Measurements from ENCODE around the gene KCNQ1OT1.

The KCNQ1OT1 gene

GRCh38 chr11:2583605-2583958, 116.2 kb downstream of the KCNQ1OT1 start:
- H3K4me2 ChIP-seq (ENCODE audit: low read depth, low read length) = no peak overlapping the region
- no peak overlapping the region for H3K9ac ChIP-seq (ENCODE audit: low read length)
- H3K27ac ChIP-seq (ENCODE audit: low read length) = no peak overlapping the region

GRCh38 chr11:2582946-2583604, 116.7 kb downstream of the KCNQ1OT1 start:
- DNase-seq = no peak
- Histone ChIP-seq H3K4me1 (ENCODE audit: low read length) (no peaks in the 10 kb centered on the region), H2AFZ (ENCODE audit: low read length) (no peak overlapping the region), H3K36me3 (replicated peaks; ENCODE audit: insufficient read depth, low read length) (no peaks in the 10 kb centered on the region), H3F3A (ENCODE audit: insufficient read depth, low read length) (no peaks in the 10 kb centered on the region), H3K79me2 (ENCODE audit: low read length) (no peaks in the 10 kb centered on the region), H3K4me3 (ENCODE audit: low read length) (no peak overlapping the region), H3K27me3 (replicated peaks; ENCODE audit: insufficient read depth, low read length) (no peaks in the 10 kb centered on the region), H3K9me3 (replicated peaks; ENCODE audit: insufficient read depth, low read length) (no peaks in the 10 kb centered on the region), H3K4me2 (ENCODE audit: low read depth, low read length) (no peak overlapping the region), H3K27ac (ENCODE audit: low read length) (no peak overlapping the region), H3K9me2 (replicated peaks; ENCODE audit: insufficient read depth, low read length) (no peaks in the 10 kb centered on the region), H3K9ac (ENCODE audit: low read length) (no peak overlapping the region), H4K20me1 (ENCODE audit: insufficient read depth, low read length) (no peaks in the 10 kb centered on the region)
- TF ChIP-seq EZH2 (optimal IDR thresholded peaks at IDR 0.05; ENCODE audit: low read depth, low read length) = no peak
- TF ChIP-seq CTCF (IDR thresholded peaks at IDR 0.05; ENCODE audit: low read length) = no peak
- no peak for TF ChIP-seq EZH2phosphoT487 (IDR thresholded peaks at IDR 0.05; ENCODE audit: low read length)

More at GRCh38 chr11:2583605-2583958, 116.2 kb downstream of the KCNQ1OT1 start:
- Histone ChIP-seq H3K9me2 (replicated peaks; ENCODE audit: insufficient read depth, low read length) (no peaks in the 10 kb centered on the region), H3K79me2 (ENCODE audit: low read length) (no peaks in the 10 kb centered on the region), H3K27me3 (replicated peaks; ENCODE audit: insufficient read depth, low read length) (no peaks in the 10 kb centered on the region), H3K4me3 (ENCODE audit: low read length) (no peak overlapping the region), H3F3A (ENCODE audit: insufficient read depth, low read length) (no peaks in the 10 kb centered on the region), H3K36me3 (replicated peaks; ENCODE audit: insufficient read depth, low read length) (no peaks in the 10 kb centered on the region), H4K20me1 (ENCODE audit: insufficient read depth, low read length) (no peaks in the 10 kb centered on the region), H2AFZ (ENCODE audit: low read length) (no peak overlapping the region), H3K4me1 (ENCODE audit: low read length) (no peaks in the 10 kb centered on the region), H3K9me3 (replicated peaks; ENCODE audit: insufficient read depth, low read length) (no peaks in the 10 kb centered on the region)
- TF ChIP-seq EZH2phosphoT487 (IDR thresholded peaks at IDR 0.05; ENCODE audit: low read length) (no peak), EZH2 (optimal IDR thresholded peaks at IDR 0.05; ENCODE audit: low read depth, low read length) (no peak), CTCF (IDR thresholded peaks at IDR 0.05; ENCODE audit: low read length) (no peak)
- no peak for DNase-seq

GRCh38 chr11:2582351-2582945, 117.3 kb downstream of the KCNQ1OT1 start:
- no peak for TF ChIP-seq EZH2phosphoT487 (IDR thresholded peaks at IDR 0.05; ENCODE audit: low read length)
- Histone ChIP-seq H3K36me3 (replicated peaks; ENCODE audit: insufficient read depth, low read length) (no peaks in the 10 kb centered on the region), H3F3A (ENCODE audit: insufficient read depth, low read length) (no peaks in the 10 kb centered on the region), H3K27me3 (replicated peaks; ENCODE audit: insufficient read depth, low read length) (no peaks in the 10 kb centered on the region), H3K27ac (ENCODE audit: low read length) (no peak overlapping the region), H3K9ac (ENCODE audit: low read length) (no peak overlapping the region), H3K4me3 (ENCODE audit: low read length) (no peak overlapping the region), H2AFZ (ENCODE audit: low read length) (no peak overlapping the region), H3K79me2 (ENCODE audit: low read length) (no peaks in the 10 kb centered on the region), H3K4me2 (ENCODE audit: low read depth, low read length) (no peak overlapping the region), H4K20me1 (ENCODE audit: insufficient read depth, low read length) (no peaks in the 10 kb centered on the region), H3K4me1 (ENCODE audit: low read length) (no peaks in the 10 kb centered on the region), H3K9me3 (replicated peaks; ENCODE audit: insufficient read depth, low read length) (no peaks in the 10 kb centered on the region), H3K9me2 (replicated peaks; ENCODE audit: insufficient read depth, low read length) (no peaks in the 10 kb centered on the region)
- no peak for DNase-seq

GRCh38 chr11:2581931-2582350, 117.9 kb downstream of the KCNQ1OT1 start:
- Histone ChIP-seq H3K4me1 (ENCODE audit: low read length) (no peaks in the 10 kb centered on the region), H3K9ac (ENCODE audit: low read length) (no peak overlapping the region), H3K9me3 (replicated peaks; ENCODE audit: insufficient read depth, low read length) (no peaks in the 10 kb centered on the region), H3K9me2 (replicated peaks; ENCODE audit: insufficient read depth, low read length) (no peaks in the 10 kb centered on the region), H3K27me3 (replicated peaks; ENCODE audit: insufficient read depth, low read length) (no peaks in the 10 kb centered on the region), H3K36me3 (replicated peaks; ENCODE audit: insufficient read depth, low read length) (no peaks in the 10 kb centered on the region), H3F3A (ENCODE audit: insufficient read depth, low read length) (no peaks in the 10 kb centered on the region), H2AFZ (ENCODE audit: low read length) (no peak overlapping the region), H3K27ac (ENCODE audit: low read length) (no peak overlapping the region), H3K4me2 (ENCODE audit: low read depth, low read length) (no peak overlapping the region), H4K20me1 (ENCODE audit: insufficient read depth, low read length) (no peaks in the 10 kb centered on the region), H3K4me3 (ENCODE audit: low read length) (no peak overlapping the region), H3K79me2 (ENCODE audit: low read length) (no peaks in the 10 kb centered on the region)
- no peak for DNase-seq
- no peak for TF ChIP-seq EZH2 (optimal IDR thresholded peaks at IDR 0.05; ENCODE audit: low read depth, low read length)
- no peak for TF ChIP-seq EZH2phosphoT487 (IDR thresholded peaks at IDR 0.05; ENCODE audit: low read length)
- no peak for TF ChIP-seq CTCF (IDR thresholded peaks at IDR 0.05; ENCODE audit: low read length)
